ENCODE measurements around the gene ADPRS. TPM values are rescaled to one million over a fixed set of nuclear protein-coding genes. Genes with fewer than 3 reads are reported as not detected.

Gene ADPRS
- total and polyA plus RNA-seq, 2 donors (not counting 3 experiments of a cell fraction or from before 2014, with no cell fraction given), result 32.9 to 48.1 TPM

DNA sequence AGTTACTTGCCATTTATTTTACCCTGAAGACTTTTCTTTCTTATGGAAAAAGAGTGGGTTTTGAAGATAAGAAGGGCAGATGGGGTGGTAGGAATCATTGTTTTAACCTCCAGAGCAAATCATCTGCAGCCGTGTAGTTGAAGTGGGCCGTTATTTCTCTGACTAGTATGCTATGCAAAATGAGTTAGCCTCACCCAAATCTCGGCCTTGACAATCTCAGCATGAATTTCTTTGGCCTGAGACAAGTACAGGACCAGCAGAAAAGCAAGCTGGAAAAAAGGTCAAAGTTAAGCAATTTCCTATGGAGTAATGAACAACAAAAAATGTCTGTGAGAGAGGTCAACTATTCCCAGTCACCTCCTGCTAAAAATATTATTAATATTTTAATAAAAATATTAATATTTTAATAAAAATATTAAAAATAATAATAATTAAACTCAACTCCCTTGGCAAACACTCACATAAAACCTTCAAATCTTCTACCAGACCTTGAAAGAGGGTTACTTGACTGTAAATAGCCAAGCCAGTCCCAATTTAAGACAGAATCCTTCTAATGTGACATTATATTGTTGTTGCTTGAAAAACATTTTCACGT is 11.6 kb upstream of the ADPRS start:
- no peaks in the 10 kb centered on the region for H3K36me3 ChIP-seq (ENCODE audit: control insufficient read depth in 2 of 2, extremely low read depth in 1 of 2, insufficient read depth in 2 of 2, low read length in 2 of 2)
- ChIA-PET CTCF (no interaction called here), POLR2A (no interaction called here)
- H3K4me1 ChIP-seq (ENCODE audit: control insufficient read depth, extremely low read depth, insufficient read depth, low read length), result no peaks in the 10 kb centered on the region
- H3K27ac ChIP-seq (ENCODE audit: insufficient read depth, low read depth, low read length), result no peak overlapping the region
- H3K27me3 ChIP-seq (ENCODE audit: control insufficient read depth in 2 of 2, insufficient read depth in 2 of 2, low read length in 2 of 2), result no peaks in the 10 kb centered on the region
- DNase-seq (ENCODE audit: low read depth, low spot score), result no peak
- BruUV-seq (replicated peaks), result no TSS peak
- H4K20me1 ChIP-seq (replicated peaks; ENCODE audit: control insufficient read depth, extremely low read depth, insufficient read depth, low read length), result no peaks in the 10 kb centered on the region
- no peak overlapping the region for H3K9ac ChIP-seq (replicated peaks; ENCODE audit: extremely low read depth, insufficient read depth, low read length)
- no peaks in the 10 kb centered on the region for H3K9me1 ChIP-seq (replicated peaks; ENCODE audit: control insufficient read depth, extremely low read depth, insufficient read depth, low read length)
- no peak overlapping the region for H3K4me2 ChIP-seq (ENCODE audit: insufficient read depth, low read length)
- dilution Hi-C loops (cut with MboI; ENCODE audit: extremely low pct_ligation_motif_present, low sequenced_read_pairs), result no loop called here
- no peaks in the 10 kb centered on the region for H3K79me2 ChIP-seq (ENCODE audit: control insufficient read depth, insufficient read depth, low read length)
- TF ChIP-seq POLR2A (IDR thresholded peaks at IDR 0.05; ENCODE audit: low read depth, low read length), result no peak
- TF ChIP-seq EZH2 (IDR thresholded peaks at IDR 0.05; ENCODE audit: borderline replicate concordance, low read depth, low read length, severe bottlenecking), result no peak
- TF ChIP-seq, protein P1, sequence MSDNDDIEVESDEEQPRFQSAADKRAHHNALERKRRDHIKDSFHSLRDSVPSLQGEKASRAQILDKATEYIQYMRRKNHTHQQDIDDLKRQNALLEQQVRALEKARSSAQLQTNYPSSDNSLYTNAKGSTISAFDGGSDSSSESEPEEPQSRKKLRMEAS (IDR thresholded peaks at IDR 0.05; ENCODE audit: insufficient read depth, insufficient read length), result no peak
- no peak for TF ChIP-seq POLR2AphosphoS5 (IDR thresholded peaks at IDR 0.05; ENCODE audit: insufficient read depth, low read depth, low read length)
- no peaks in the 10 kb centered on the region for H3K9me3 ChIP-seq (replicated peaks; ENCODE audit: control insufficient read depth, insufficient read depth, low read length)
- FAIRE-seq, result no peak
- peak overlapping the region; percentile 24 for H2AFZ ChIP-seq (ENCODE audit: low read depth, low read length)
- H3K4me3 ChIP-seq (replicated peaks in 1 of 3; ENCODE audit: insufficient read depth in 1 of 3, low read depth in 1 of 3, low read length in 3 of 3), result no peak overlapping the region
- intact Hi-C loops (cut with micrococcal nuclease), result no loop called here

GRCh38 chr1:36080236-36080635 is 8.5 kb upstream of the ADPRS start:
- Histone ChIP-seq H3K4me3 (replicated peaks in 1 of 3; ENCODE audit: insufficient read depth in 1 of 3, low read depth in 1 of 3, low read length in 3 of 3) (no peak overlapping the region), H3K79me2 (ENCODE audit: control insufficient read depth, insufficient read depth, low read length) (no peaks in the 10 kb centered on the region), H4K20me1 (replicated peaks; ENCODE audit: control insufficient read depth, extremely low read depth, insufficient read depth, low read length) (no peaks in the 10 kb centered on the region), H2AFZ (ENCODE audit: low read depth, low read length) (no peak overlapping the region), H3K27ac (ENCODE audit: insufficient read depth, low read depth, low read length) (no peak overlapping the region), H3K9me3 (replicated peaks; ENCODE audit: control insufficient read depth, insufficient read depth, low read length) (no peaks in the 10 kb centered on the region), H3K4me1 (ENCODE audit: control insufficient read depth, extremely low read depth, insufficient read depth, low read length) (no peaks in the 10 kb centered on the region), H3K36me3 (ENCODE audit: control insufficient read depth in 2 of 2, extremely low read depth in 1 of 2, insufficient read depth in 2 of 2, low read length in 2 of 2) (no peaks in the 10 kb centered on the region), H3K27me3 (ENCODE audit: control insufficient read depth in 2 of 2, insufficient read depth in 2 of 2, low read length in 2 of 2) (no peaks in the 10 kb centered on the region), H3K4me2 (ENCODE audit: insufficient read depth, low read length) (no peak overlapping the region), H3K9me1 (replicated peaks; ENCODE audit: control insufficient read depth, extremely low read depth, insufficient read depth, low read length) (no peaks in the 10 kb centered on the region), H3K9ac (replicated peaks; ENCODE audit: extremely low read depth, insufficient read depth, low read length) (no peak overlapping the region)
- DNase-seq (ENCODE audit: low read depth, low spot score) (no peak), FAIRE-seq (no peak)
- BruUV-seq (replicated peaks), result no TSS peak
- dilution Hi-C loops (cut with MboI; ENCODE audit: extremely low pct_ligation_motif_present, low sequenced_read_pairs) (no loop called here), intact Hi-C loops (cut with micrococcal nuclease) (no loop called here)
- no peak for TF ChIP-seq JUN (IDR thresholded peaks at IDR 0.05; ENCODE audit: borderline replicate concordance, insufficient read depth, insufficient read length, low read depth)
- no peak for TF ChIP-seq MYC (IDR thresholded peaks at IDR 0.05; ENCODE audit: low read depth, low read length)
- no peak for TF ChIP-seq EZH2 (IDR thresholded peaks at IDR 0.05; ENCODE audit: borderline replicate concordance, low read depth, low read length, severe bottlenecking)
- no peak for TF ChIP-seq FOS (IDR thresholded peaks at IDR 0.05; ENCODE audit: borderline replicate concordance, insufficient read depth, low read length)
- TF ChIP-seq GATA2 (IDR thresholded peaks at IDR 0.05; ENCODE audit: insufficient read depth, insufficient read length, low read depth, low read length), result no peak
- TF ChIP-seq POLR2AphosphoS5 (IDR thresholded peaks at IDR 0.05; ENCODE audit: insufficient read depth, low read depth, low read length), result no peak
- TF ChIP-seq, protein P2, sequence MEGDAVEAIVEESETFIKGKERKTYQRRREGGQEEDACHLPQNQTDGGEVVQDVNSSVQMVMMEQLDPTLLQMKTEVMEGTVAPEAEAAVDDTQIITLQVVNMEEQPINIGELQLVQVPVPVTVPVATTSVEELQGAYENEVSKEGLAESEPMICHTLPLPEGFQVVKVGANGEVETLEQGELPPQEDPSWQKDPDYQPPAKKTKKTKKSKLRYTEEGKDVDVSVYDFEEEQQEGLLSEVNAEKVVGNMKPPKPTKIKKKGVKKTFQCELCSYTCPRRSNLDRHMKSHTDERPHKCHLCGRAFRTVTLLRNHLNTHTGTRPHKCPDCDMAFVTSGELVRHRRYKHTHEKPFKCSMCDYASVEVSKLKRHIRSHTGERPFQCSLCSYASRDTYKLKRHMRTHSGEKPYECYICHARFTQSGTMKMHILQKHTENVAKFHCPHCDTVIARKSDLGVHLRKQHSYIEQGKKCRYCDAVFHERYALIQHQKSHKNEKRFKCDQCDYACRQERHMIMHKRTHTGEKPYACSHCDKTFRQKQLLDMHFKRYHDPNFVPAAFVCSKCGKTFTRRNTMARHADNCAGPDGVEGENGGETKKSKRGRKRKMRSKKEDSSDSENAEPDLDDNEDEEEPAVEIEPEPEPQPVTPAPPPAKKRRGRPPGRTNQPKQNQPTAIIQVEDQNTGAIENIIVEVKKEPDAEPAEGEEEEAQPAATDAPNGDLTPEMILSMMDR (IDR thresholded peaks at IDR 0.05; ENCODE audit: extremely low read depth in 1 of 2, insufficient read depth in 1 of 2, low read depth in 1 of 2, low read length in 2 of 2), result no peak
- no peak for TF ChIP-seq POLR2A (IDR thresholded peaks at IDR 0.05; ENCODE audit: low read depth, low read length)
- TF ChIP-seq, protein P1 (IDR thresholded peaks at IDR 0.05; ENCODE audit: insufficient read depth, insufficient read length), result no peak
- ChIA-PET CTCF (interaction anchor here (0.9 to 1.0 kb wide), 2 partner anchors 69 to 197 kb away, joined by 3 read pairs; partner anchors contain the start of genes AGO1 and TRAPPC3), POLR2A (no interaction called here)

Measured in endothelial cell of umbilical vein (primary cell).